SK-N-SH (cell line): Measurements from ENCODE around the gene STARD10.

Experiments
- EZH2phosphoT487 ChIP-seq: fragments of 200-600 bp; sonication (generic); IDR thresholded peaks from 2 replicates; pipeline ENCODE4 v1.6.1; 2017; ENCODE audit warnings: low read depth, mixed run types, mild to moderate bottlenecking, antibody characterized with exemption, moderate library complexity, borderline replicate concordance
- MEF2A ChIP-seq: IDR thresholded peaks from 2 replicates; pipeline ENCODE4 v1.4.0; 2012; ENCODE audit warnings: low read depth, borderline replicate concordance
- POLR2AphosphoS5 ChIP-seq: IDR thresholded peaks from 2 replicates; pipeline ENCODE4 v1.6.1; 2012; ENCODE audit warnings: low read depth, low read length
- RAD21 ChIP-seq: IDR thresholded peaks from 2 replicates; pipeline ENCODE4 v1.6.1; 2012; ENCODE audit warnings: mild to moderate bottlenecking, low read length
- RCOR1 ChIP-seq: fragments of 150-350 bp; IDR thresholded peaks from 2 replicates; pipeline ENCODE4 v1.6.1; 2017; ENCODE audit warnings: antibody characterized with exemption, low read length
- SIN3A ChIP-seq: IDR thresholded peaks from 2 replicates; pipeline ENCODE4 v1.6.1; 2012; ENCODE audit warnings: low read depth, mild to moderate bottlenecking, low read length, moderate library complexity, borderline replicate concordance
- TAF1 ChIP-seq: IDR thresholded peaks from 2 replicates; pipeline ENCODE4 v1.6.1; 2012; ENCODE audit warnings: low read depth, mild to moderate bottlenecking, low read length, moderate library complexity, borderline replicate concordance
- TEAD4 ChIP-seq: IDR thresholded peaks from 2 replicates; pipeline ENCODE4 v1.4.0; 2012; ENCODE audit warnings: mild to moderate bottlenecking, borderline replicate concordance; ENCODE audit not compliant: insufficient read depth
- USF1 ChIP-seq: IDR thresholded peaks from 2 replicates; pipeline ENCODE4 v1.4.0; 2012; ENCODE audit warnings: low read depth, borderline replicate concordance
- TF ChIP-seq, protein P1 (sequence below): fragments of 200-600 bp; sonication (generic); IDR thresholded peaks from 2 replicates; pipeline ENCODE4 v1.6.1; 2017; ENCODE audit warnings: antibody characterized with exemption, mild to moderate bottlenecking, moderate library complexity
- TF ChIP-seq, protein P2 (sequence below): fragments of 150-350 bp; IDR thresholded peaks from 2 replicates; pipeline ENCODE4 v1.6.1; 2016; ENCODE audit warnings: mild to moderate bottlenecking, low read depth, low read length
- TF ChIP-seq, protein P3 (sequence below): IDR thresholded peaks from 2 replicates; pipeline ENCODE4 v1.4.0; 2012; ENCODE audit warnings: low read depth
- TF ChIP-seq, protein P4 (sequence below): IDR thresholded peaks from 2 replicates; pipeline ENCODE4; 2012

- TF ChIP-seq POLR2AphosphoS5: no peak
- TF ChIP-seq, protein P1, sequence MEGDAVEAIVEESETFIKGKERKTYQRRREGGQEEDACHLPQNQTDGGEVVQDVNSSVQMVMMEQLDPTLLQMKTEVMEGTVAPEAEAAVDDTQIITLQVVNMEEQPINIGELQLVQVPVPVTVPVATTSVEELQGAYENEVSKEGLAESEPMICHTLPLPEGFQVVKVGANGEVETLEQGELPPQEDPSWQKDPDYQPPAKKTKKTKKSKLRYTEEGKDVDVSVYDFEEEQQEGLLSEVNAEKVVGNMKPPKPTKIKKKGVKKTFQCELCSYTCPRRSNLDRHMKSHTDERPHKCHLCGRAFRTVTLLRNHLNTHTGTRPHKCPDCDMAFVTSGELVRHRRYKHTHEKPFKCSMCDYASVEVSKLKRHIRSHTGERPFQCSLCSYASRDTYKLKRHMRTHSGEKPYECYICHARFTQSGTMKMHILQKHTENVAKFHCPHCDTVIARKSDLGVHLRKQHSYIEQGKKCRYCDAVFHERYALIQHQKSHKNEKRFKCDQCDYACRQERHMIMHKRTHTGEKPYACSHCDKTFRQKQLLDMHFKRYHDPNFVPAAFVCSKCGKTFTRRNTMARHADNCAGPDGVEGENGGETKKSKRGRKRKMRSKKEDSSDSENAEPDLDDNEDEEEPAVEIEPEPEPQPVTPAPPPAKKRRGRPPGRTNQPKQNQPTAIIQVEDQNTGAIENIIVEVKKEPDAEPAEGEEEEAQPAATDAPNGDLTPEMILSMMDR: no peak
- TF ChIP-seq, protein P2, sequence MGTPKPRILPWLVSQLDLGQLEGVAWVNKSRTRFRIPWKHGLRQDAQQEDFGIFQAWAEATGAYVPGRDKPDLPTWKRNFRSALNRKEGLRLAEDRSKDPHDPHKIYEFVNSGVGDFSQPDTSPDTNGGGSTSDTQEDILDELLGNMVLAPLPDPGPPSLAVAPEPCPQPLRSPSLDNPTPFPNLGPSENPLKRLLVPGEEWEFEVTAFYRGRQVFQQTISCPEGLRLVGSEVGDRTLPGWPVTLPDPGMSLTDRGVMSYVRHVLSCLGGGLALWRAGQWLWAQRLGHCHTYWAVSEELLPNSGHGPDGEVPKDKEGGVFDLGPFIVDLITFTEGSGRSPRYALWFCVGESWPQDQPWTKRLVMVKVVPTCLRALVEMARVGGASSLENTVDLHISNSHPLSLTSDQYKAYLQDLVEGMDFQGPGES: no peak
- TF ChIP-seq TAF1: no peak
- TF ChIP-seq EZH2phosphoT487: no peak
- TF ChIP-seq RAD21: no peak
- TF ChIP-seq, protein P3, sequence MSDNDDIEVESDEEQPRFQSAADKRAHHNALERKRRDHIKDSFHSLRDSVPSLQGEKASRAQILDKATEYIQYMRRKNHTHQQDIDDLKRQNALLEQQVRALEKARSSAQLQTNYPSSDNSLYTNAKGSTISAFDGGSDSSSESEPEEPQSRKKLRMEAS: no peak
- no peak for TF ChIP-seq SIN3A
- TF ChIP-seq USF1: no peak
- no peak for TF ChIP-seq TEAD4
- no peak for TF ChIP-seq MEF2A
- TF ChIP-seq RCOR1: no peak
- TF ChIP-seq, protein P4, sequence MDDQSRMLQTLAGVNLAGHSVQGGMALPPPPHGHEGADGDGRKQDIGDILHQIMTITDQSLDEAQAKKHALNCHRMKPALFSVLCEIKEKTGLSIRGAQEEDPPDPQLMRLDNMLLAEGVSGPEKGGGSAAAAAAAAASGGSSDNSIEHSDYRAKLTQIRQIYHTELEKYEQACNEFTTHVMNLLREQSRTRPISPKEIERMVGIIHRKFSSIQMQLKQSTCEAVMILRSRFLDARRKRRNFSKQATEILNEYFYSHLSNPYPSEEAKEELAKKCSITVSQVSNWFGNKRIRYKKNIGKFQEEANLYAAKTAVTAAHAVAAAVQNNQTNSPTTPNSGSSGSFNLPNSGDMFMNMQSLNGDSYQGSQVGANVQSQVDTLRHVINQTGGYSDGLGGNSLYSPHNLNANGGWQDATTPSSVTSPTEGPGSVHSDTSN: no peak
Measured at GRCh38 chr11:72833083-72833733, 39.4 kb upstream of the STARD10 start.
